K562 (cell line): ENCODE measurements around the gene TF. TPM values are rescaled to one million over a fixed set of nuclear protein-coding genes. Genes with fewer than 3 reads are reported as not detected.

ENCODE experiments used
- CTCFL ChIP-seq: IDR thresholded peaks from 2 replicates; pipeline ENCODE4 v1.6.1; 2011; ENCODE audit warnings: borderline replicate concordance, low read depth, mild to moderate bottlenecking, moderate library complexity, low read length; ENCODE audit not compliant: insufficient read depth, poor library complexity, severe bottlenecking
- FOSL1 ChIP-seq: fragments of 200-800 bp; sonication (Bioruptor generic); conservative IDR thresholded peaks from 2 replicates; pipeline ENCODE4 v1.6.1; 2016; ENCODE audit warnings: missing genetic modification characterization, missing compliant biosample characterization
- FOXP1 ChIP-seq: sonication (generic); formaldehyde crosslinking; IDR thresholded peaks from 2 replicates; pipeline ENCODE4 v1.8.0; 2022; ENCODE audit warnings: mild to moderate bottlenecking, missing genetic modification reagents
- HLTF ChIP-seq: fragments of 450-650 bp; IDR thresholded peaks from 2 replicates; pipeline ENCODE4 v1.6.1; 2016
- JUND ChIP-seq, 2 experiments: IDR thresholded peaks; 2 replicates in 1 of 2; 3 replicates in 1 of 2; pipeline ENCODE4 v1.6.1; 2011; ENCODE audit warnings: borderline replicate concordance in 2 of 2, low read depth in 2 of 2, low read length in 2 of 2, improper control_type of control experiment in 1 of 2, missing biosample characterization in 1 of 2, missing genetic modification characterization in 1 of 2, missing genetic modification reagents in 1 of 2
- KLF16 ChIP-seq: IDR thresholded peaks from 2 replicates; pipeline ENCODE4 v1.6.1; 2016; ENCODE audit warnings: antibody characterized with exemption
- PCBP1 ChIP-seq: fragments of 200-400 bp; formaldehyde crosslinking; IDR thresholded peaks from 2 replicates; pipeline ENCODE4 v1.6.1; 2018; ENCODE audit warnings: mild to moderate bottlenecking, low read depth, low read length; ENCODE audit not compliant: poor library complexity, severe bottlenecking
- PHB ChIP-seq: fragments of 250-450 bp; sonication (Bioruptor Pico); IDR thresholded peaks from 2 replicates; pipeline ENCODE4 v1.5.0; 2021
- SIN3A ChIP-seq, 2 experiments: fragments of 150-350 bp in 1 of 2; IDR thresholded peaks; 2 replicates each; pipeline ENCODE4 v1.6.1; 2011 to 2016; ENCODE audit warnings: borderline replicate concordance in 2 of 2, low read depth in 2 of 2, low read length in 2 of 2, mild to moderate bottlenecking in 2 of 2, moderate library complexity in 2 of 2; ENCODE audit not compliant: control insufficient read depth in 1 of 2
- SREBF1 ChIP-seq: fragments of 150-350 bp; IDR thresholded peaks from 2 replicates; pipeline ENCODE4 v1.6.1; 2014; ENCODE audit warnings: antibody characterized with exemption, low read depth, low read length, borderline replicate concordance
- ZNF224 ChIP-seq: sonication (generic); formaldehyde crosslinking; IDR thresholded peaks from 2 replicates; pipeline ENCODE4 v1.8.0; 2022; ENCODE audit warnings: mild to moderate bottlenecking, missing genetic modification reagents
- ZNF318 ChIP-seq, 2 experiments: fragments of 450-650 bp; IDR thresholded peaks; 2 replicates each; pipeline ENCODE4 v1.6.1; 2016; ENCODE audit warnings: mild to moderate bottlenecking in 2 of 2, borderline replicate concordance in 1 of 2, low read depth in 1 of 2, moderate library complexity in 1 of 2
- ZNF785 ChIP-seq: fragments of 250-450 bp; sonication (Bioruptor Pico); IDR thresholded peaks from 2 replicates; pipeline ENCODE4 v1.4.0; 2020; ENCODE audit warnings: mild to moderate bottlenecking
- ZNF830 ChIP-seq: fragments of 250-450 bp; sonication (Bioruptor Pico); IDR thresholded peaks from 2 replicates; pipeline ENCODE4 v1.5.0; 2021; ENCODE audit warnings: mild to moderate bottlenecking
- polyA plus RNA-seq, 8 experiments: library from polyadenylated mRNA; depleted of rRNA in 4 of 8; stranded (reverse) in 5 of 8; unstranded in 3 of 8; fragments of >200 nt; fragmentation: Nextera tagmentation in 2 of 8; fragmentation: Illumina TruSeq in 1 of 8; extraction: Ambion mirVana in 2 of 8; extraction: Trizol in 1 of 8; gene quantifications; 2 replicates each; pipeline versions ENCODE4 v1.2.1 to v1.2.3, GENCODE V29; 2011 to 2014; ENCODE audit warnings: inconsistent platforms in 1 of 8, missing spikeins in 1 of 8
- total RNA-seq, 7 experiments: library from RNA; depleted of rRNA in 6 of 7; stranded (reverse); fragments of >200 nt in 6 of 7; fragmentation: Illumina TruSeq in 2 of 7; extraction: Trizol in 2 of 7; gene quantifications; 2 replicates each; pipeline versions ENCODE4 v1.2.1 to v1.2.3, GENCODE V29; 2011 to 2021; ENCODE audit warnings: low replicate concordance in 1 of 7

TF gene
- total and polyA plus RNA-seq, 9 of the 15 experiments (the other 6 are each of a cell fraction or from before 2014, with no cell fraction given) = 0.09 to 9.2 (median 3.1) TPM

GRCh38 chr3:133845127-133845526 is 98.9 kb downstream of the TF start (continued):
- TF ChIP-seq CTCFL (no peak), PHB (CRISPR knock-in tag) (no peak), KLF16 (no peak), FOXP1 (CRISPR knock-in tag) (no peak), JUND (IDR thresholded peaks at IDR 0.05; ENCODE audit: borderline replicate concordance, low read depth, low read length) (no peak), JUND (tag; IDR thresholded peaks at IDR 0.05; ENCODE audit: borderline replicate concordance, low read depth, low read length) (no peak), SREBF1 (no peak), ZNF830 (CRISPR knock-in tag) (no peak), ZNF785 (CRISPR knock-in tag) (no peak), SIN3A (IDR thresholded peaks at IDR 0.05; ENCODE audit: borderline replicate concordance in 2 of 2, control insufficient read depth in 1 of 2, low read depth in 2 of 2, low read length in 2 of 2) (no peak), HLTF (no peak), ZNF224 (no peak), PCBP1 (no peak), FOSL1 (tag) (no peak), ZNF318 (IDR thresholded peaks at IDR 0.05; ENCODE audit: borderline replicate concordance in 1 of 2, low read depth in 1 of 2) (no peak)
